WI38 (cell line): ENCODE data around the gene GAREM1.

Experiments
- H3K4me3 ChIP-seq: 2 replicates; pipeline ENCODE4 v1.5.1; 2011; ENCODE audit warnings: low read depth, mild to moderate bottlenecking, control low read depth, low read length
- TF ChIP-seq, protein P1 (sequence below): IDR thresholded peaks from 2 replicates; pipeline ENCODE4 v1.5.1; 2012; ENCODE audit warnings: low read depth, mild to moderate bottlenecking, control low read depth, low read length

The GAREM1 gene

DNA sequence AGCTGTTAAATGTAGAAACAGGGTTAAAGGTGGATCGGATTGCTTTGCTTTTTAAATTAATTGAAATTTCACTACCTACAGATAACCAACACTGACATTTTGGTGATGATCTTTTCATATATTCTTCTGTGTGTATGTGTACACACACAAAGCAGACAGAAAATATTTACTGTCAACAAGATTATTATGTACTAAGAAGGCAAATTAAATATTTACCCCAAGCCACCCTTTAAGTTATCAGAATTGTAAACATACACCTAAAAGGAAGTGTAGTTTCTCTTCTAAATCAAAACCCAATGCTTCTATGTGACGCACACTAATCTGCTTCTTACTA lies 98.7 kb downstream of the GAREM1 start:
- TF ChIP-seq, protein P1, sequence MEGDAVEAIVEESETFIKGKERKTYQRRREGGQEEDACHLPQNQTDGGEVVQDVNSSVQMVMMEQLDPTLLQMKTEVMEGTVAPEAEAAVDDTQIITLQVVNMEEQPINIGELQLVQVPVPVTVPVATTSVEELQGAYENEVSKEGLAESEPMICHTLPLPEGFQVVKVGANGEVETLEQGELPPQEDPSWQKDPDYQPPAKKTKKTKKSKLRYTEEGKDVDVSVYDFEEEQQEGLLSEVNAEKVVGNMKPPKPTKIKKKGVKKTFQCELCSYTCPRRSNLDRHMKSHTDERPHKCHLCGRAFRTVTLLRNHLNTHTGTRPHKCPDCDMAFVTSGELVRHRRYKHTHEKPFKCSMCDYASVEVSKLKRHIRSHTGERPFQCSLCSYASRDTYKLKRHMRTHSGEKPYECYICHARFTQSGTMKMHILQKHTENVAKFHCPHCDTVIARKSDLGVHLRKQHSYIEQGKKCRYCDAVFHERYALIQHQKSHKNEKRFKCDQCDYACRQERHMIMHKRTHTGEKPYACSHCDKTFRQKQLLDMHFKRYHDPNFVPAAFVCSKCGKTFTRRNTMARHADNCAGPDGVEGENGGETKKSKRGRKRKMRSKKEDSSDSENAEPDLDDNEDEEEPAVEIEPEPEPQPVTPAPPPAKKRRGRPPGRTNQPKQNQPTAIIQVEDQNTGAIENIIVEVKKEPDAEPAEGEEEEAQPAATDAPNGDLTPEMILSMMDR = no peak
- H3K4me3 ChIP-seq = no peak overlapping the region

DNA sequence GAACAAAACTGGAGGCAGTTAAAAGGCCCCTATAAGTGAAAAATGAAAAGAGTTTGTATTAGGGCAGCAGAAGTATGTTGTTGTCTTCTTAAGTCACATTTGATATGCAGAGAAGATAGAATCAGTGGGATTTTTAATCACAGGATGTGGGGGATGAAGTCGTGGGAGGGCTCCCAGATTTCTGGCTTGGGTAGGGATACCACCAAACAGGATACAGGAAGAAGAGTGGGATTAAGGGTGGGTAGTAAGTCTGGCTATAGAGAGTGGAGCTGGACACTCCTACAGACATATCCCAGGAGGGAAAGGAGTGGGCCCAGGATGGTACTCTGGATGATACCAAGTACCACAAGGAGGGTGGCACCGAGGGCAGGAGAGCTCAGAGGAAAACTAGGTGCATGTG lies 99.3 kb downstream of the GAREM1 start:
- no peak overlapping the region for H3K4me3 ChIP-seq

DNA sequence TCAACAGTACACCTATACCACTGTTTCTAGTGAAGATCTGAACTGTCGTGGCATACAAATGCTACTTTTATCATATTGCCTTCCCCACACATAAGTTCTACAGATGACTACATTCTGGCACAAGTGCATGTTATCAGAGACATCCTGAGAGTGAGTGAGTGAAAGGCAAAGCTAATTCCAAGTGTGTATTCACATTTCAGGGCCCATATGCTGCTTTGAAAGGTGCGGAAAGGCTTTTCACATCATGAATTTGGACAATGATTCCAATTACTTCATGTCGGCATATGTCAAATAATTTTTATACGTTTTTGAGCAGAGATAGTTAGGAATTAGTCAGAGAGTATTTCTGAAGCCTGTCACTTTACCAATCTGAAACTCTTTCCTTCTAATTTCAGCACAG lies 101.7 kb downstream of the GAREM1 start:
- no peak overlapping the region for H3K4me3 ChIP-seq
- TF ChIP-seq, protein P1 = no peak

More for the DNA sequence above, 99.3 kb downstream of the GAREM1 start:
- TF ChIP-seq, protein P1 = no peak

DNA sequence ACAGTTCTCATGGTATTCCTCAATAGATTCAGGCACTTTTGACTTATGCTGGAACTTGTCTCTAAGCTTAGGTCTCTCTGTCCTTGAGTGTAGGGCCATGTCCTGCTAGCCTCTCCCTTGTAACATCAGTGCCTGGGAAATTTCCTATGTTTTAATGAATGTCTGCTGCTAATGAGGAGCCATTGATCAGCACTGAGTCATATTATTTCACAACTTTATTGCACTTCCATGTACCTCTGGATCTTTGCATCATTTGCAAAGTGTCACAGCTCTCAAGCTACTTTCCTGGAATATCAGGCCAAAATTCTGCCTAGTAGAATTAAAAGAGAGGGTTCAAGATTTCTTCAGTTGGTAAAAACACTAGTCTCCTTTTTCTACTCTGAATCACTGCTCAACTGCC lies 102.5 kb downstream of the GAREM1 start:
- TF ChIP-seq, protein P1 = no peak
- no peak overlapping the region for H3K4me3 ChIP-seq

DNA sequence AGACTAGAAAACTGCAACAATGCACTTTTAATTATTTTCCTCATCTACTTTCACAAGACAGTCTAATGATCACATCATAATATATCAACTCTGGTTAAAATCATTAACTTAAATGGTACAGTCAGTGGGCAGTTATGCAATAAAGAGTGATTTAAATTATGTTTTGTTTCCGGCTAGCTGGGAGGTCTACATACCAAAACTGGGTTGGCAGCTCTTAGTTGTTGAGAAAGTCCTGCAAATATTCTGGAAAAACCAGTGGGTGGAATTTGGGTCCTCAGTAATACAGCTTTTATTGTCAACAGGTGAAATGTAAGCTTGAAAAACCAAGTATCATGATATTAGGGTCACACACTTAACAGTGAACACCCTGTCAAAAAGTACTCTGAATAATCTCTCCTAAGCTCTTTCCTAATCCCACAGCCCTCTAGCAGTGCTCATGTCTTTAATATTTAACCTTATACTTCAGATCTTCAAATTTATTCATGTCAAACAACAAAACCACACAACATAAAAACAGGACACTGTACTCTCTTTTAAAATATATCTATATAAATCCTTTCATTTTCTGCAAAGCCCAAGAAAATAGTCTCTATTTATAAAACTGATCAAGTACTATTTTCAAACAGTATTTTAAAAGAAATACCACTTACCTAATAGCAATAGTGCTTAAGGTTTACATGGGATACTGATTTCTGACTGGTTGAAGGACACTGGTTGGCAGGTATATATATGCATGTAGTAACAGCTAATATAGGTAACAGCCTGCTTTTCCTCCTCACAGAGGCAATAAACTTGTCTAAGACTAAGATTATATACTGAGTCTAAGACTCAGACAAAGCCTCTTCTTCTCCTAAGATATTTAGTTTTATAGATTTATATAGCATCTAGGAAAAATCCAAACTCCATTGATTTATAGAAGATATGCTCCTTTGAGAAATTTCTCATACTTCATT lies 103.8 kb downstream of the GAREM1 start:
- TF ChIP-seq, protein P1 = no peak
- H3K4me3 ChIP-seq = no peak overlapping the region

DNA sequence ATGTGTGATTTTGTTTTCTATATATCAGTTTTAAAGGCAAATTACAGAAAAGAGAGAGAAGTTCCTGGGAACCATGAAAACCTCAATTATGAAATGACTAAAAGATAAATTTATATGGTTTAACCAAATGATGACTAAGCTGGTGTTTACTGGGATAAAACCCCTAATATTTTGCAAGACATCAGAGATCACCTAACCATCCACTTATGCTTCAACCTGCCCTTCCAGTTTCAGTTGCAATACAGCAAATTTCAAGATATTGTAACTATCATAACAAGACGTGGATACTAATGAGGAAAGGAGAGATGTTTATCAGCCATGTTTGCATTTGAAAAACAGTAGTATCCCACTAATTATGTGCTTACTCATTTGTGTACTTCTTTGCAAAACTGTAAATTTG lies 108.2 kb downstream of the GAREM1 start:
- TF ChIP-seq, protein P1 = no peak
- H3K4me3 ChIP-seq = no peak overlapping the region

DNA sequence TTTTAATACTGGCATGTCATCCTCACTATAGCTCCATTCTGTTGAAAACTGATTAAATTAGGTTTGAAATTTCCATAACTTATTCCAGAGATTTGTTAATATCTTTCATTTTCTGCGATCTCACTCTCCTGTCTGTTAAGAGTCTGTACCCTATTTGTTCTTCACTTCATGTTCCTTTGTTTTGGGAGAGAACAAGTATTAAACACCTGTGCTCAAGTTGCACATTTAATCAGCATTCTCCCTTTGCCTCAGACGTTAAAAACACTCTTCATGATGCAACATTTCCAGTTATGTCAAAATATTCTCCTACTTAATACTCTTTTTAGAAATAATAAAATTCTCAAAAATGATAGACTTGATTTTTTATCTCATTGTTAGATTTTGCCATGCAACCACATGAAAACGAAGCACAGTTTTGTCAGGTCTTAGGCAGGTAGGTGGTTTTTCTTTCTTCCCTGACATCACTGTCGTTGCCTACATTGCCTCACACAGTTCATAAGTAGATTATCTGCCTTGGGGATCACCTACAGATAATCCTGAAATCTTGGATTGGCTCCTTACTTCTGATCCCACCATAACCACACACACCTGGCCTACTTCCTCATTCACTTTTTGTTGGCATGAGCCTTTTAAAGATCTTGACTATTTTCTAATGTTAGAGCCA lies 109.9 kb downstream of the GAREM1 start:
- TF ChIP-seq, protein P1 = no peak
- no peak overlapping the region for H3K4me3 ChIP-seq
